Peyer's patch (tissue), 4 donors: ENCODE data around the gene DYNLT2B. TPM values are rescaled to one million over a fixed set of nuclear protein-coding genes. Genes with fewer than 3 reads are reported as not detected.
"Not testable (repeated sequence)": the region's sequence is repeated elsewhere in the genome, so short reads cannot be mapped to it uniquely, and the experiment has no call there.

Source experiments
- DNase-seq, 3 donors: peaks; one replicate each; pipeline ENCODE4 v3.0.0-alpha.2; 2017 to 2019
- H3K27ac ChIP-seq, 4 donors: fragments of 200-600 bp; sonication (generic); one replicate each; pipeline ENCODE4 v1.5.1; 2016 to 2019
- H3K27me3 ChIP-seq, 2 donors: fragments of 200-600 bp; sonication (generic); one replicate each; pipeline ENCODE4 v1.5.1; 2019
- H3K36me3 ChIP-seq, 3 donors: fragments of 200-600 bp; sonication (generic); one replicate each; pipeline ENCODE4 v1.5.1; 2016 to 2019
- H3K4me1 ChIP-seq, 4 donors: fragments of 200-600 bp; sonication (generic); one replicate each; pipeline ENCODE4 v1.5.1; 2016 to 2019
- H3K4me3 ChIP-seq, 4 donors: fragments of 200-600 bp; sonication (generic); 1 replicate in 3 of 4; 2 replicates in 1 of 4; pipeline ENCODE4 v1.5.1; 2016 to 2019; ENCODE audit warnings: mild to moderate bottlenecking in 1 of 4
- H3K9me3 ChIP-seq, 4 donors: fragments of 200-600 bp; sonication (generic); one replicate each; pipeline ENCODE4 v1.5.1; 2016 to 2019; ENCODE audit warnings: mild to moderate bottlenecking in 1 of 4
- CTCF ChIP-seq, 6 experiments: fragments of 450-650 bp in 4 of 6; fragments of 200-600 bp in 2 of 6; sonication (generic) in 1 of 6; IDR thresholded peaks; one replicate each; pipeline ENCODE4 v1.5.1; 2017 to 2019; ENCODE audit warnings: antibody characterized with exemption in 6 of 6, mild to moderate bottlenecking in 3 of 6, moderate library complexity in 1 of 6
- POLR2A ChIP-seq, 2 donors: fragments of 450-650 bp; IDR thresholded peaks; one replicate each; pipeline ENCODE4 v1.5.1; 2017; ENCODE audit warnings: antibody characterized with exemption in 2 of 2, mild to moderate bottlenecking in 2 of 2, moderate library complexity in 2 of 2
- total RNA-seq, 4 donors: library from RNA; depleted of rRNA; stranded (reverse); fragments of >200 nt; gene quantifications; one replicate each; pipeline ENCODE4 v1.1.0, GENCODE V29; 2016

DYNLT2B gene
- total RNA-seq, 4 donors from 2014 or later = 2.3 to 6.0 TPM; not detected in 2

GRCh38 chr3:196355668-196356067 lies 37.6 kb upstream of the DYNLT2B start:
- no peak overlapping the region for H3K4me3 ChIP-seq
- H3K36me3 ChIP-seq = peaks cover 0 to 56% (median 0%) of the 10 kb centered on the region in 3 donors
- DNase-seq = no peak
- no peak for TF ChIP-seq POLR2A (IDR thresholded peaks at IDR 0.05)
- no peak for TF ChIP-seq CTCF (IDR thresholded peaks at IDR 0.05)
- H3K27me3 ChIP-seq = no peaks in the 10 kb centered on the region
- no peaks in the 10 kb centered on the region for H3K4me1 ChIP-seq
- H3K27ac ChIP-seq = no peak overlapping the region
- H3K9me3 ChIP-seq = no peaks in the 10 kb centered on the region

- peaks cover 0 to 47% (median 0%) of the 10 kb centered on the region in 3 donors for H3K36me3 ChIP-seq
- no peaks in the 10 kb centered on the region for H3K9me3 ChIP-seq
- H3K4me1 ChIP-seq = no peaks in the 10 kb centered on the region
- TF ChIP-seq CTCF (IDR thresholded peaks at IDR 0.05) = no peak
- no peak for TF ChIP-seq POLR2A (IDR thresholded peaks at IDR 0.05)
- no peak for DNase-seq
- H3K27ac ChIP-seq = no peak overlapping the region
- no peak overlapping the region for H3K4me3 ChIP-seq
- H3K27me3 ChIP-seq = no peaks in the 10 kb centered on the region
These were observed 36.1 kb upstream of the DYNLT2B start for GRCh38 chr3:196354132-196354531.

- Histone ChIP-seq H3K27me3 (no peaks in the 10 kb centered on the region), H3K4me3 (no peak overlapping the region), H3K9me3 (no peaks in the 10 kb centered on the region), H3K27ac (no peak overlapping the region), H3K36me3 (peaks cover 0 to 25% (median 0%) of the 10 kb centered on the region in 3 donors), H3K4me1 (no peaks in the 10 kb centered on the region)
- no peak for TF ChIP-seq POLR2A (IDR thresholded peaks at IDR 0.05)
- TF ChIP-seq CTCF (IDR thresholded peaks at IDR 0.05) = no peak
- DNase-seq = no peak
These were observed 33.5 kb upstream of the DYNLT2B start for GRCh38 chr3:196351541-196351940.

- no peak overlapping the region for H3K27ac ChIP-seq
- no peak overlapping the region for H3K4me3 ChIP-seq
- H3K4me1 ChIP-seq = no peaks in the 10 kb centered on the region
- DNase-seq = no peak
- peaks cover 0 to 10% (median 0%) of the 10 kb centered on the region in 3 donors for H3K36me3 ChIP-seq
- H3K9me3 ChIP-seq = no peaks in the 10 kb centered on the region
- no peaks in the 10 kb centered on the region for H3K27me3 ChIP-seq
- no peak for TF ChIP-seq CTCF (IDR thresholded peaks at IDR 0.05)
- no peak for TF ChIP-seq POLR2A (IDR thresholded peaks at IDR 0.05)
These were observed 32.0 kb upstream of the DYNLT2B start for GRCh38 chr3:196350067-196350466.

- no peak overlapping the region for H3K27ac ChIP-seq
- H3K9me3 ChIP-seq = no peaks in the 10 kb centered on the region
- H3K27me3 ChIP-seq = no peaks in the 10 kb centered on the region
- H3K4me1 ChIP-seq = no peaks in the 10 kb centered on the region
- no peak for DNase-seq
- TF ChIP-seq POLR2A (IDR thresholded peaks at IDR 0.05) (no peak), CTCF (IDR thresholded peaks at IDR 0.05) (no peak)
- H3K36me3 ChIP-seq = peaks cover 0 to 8% (median 0%) of the 10 kb centered on the region in 3 donors
- no peak overlapping the region for H3K4me3 ChIP-seq
These were observed 30.7 kb upstream of the DYNLT2B start for GRCh38 chr3:196348698-196349097.

GRCh38 chr3:196344663-196345062 lies 26.6 kb upstream of the DYNLT2B start:
- peaks cover 0 to 8% (median 0%) of the 10 kb centered on the region in 3 donors for H3K36me3 ChIP-seq
- no peaks in the 10 kb centered on the region for H3K9me3 ChIP-seq
- H3K4me3 ChIP-seq = no peak overlapping the region
- no peaks in the 10 kb centered on the region for H3K27me3 ChIP-seq
- TF ChIP-seq CTCF (IDR thresholded peaks at IDR 0.05) = no peak
- TF ChIP-seq POLR2A (IDR thresholded peaks at IDR 0.05) = no peak
- DNase-seq = no peak
- H3K27ac ChIP-seq = no peak overlapping the region
- H3K4me1 ChIP-seq = no peaks in the 10 kb centered on the region

- H3K36me3 ChIP-seq, H3K27me3 ChIP-seq, H3K4me1 ChIP-seq, H3K27ac ChIP-seq, H3K9me3 ChIP-seq, DNase-seq, H3K4me3 ChIP-seq: not testable (repeated sequence)
These were observed 25.9 kb upstream of the DYNLT2B start for GRCh38 chr3:196343917-196344316.
